Measurements from ENCODE around the gene KIAA2012.

KIAA2012 gene

DNA sequence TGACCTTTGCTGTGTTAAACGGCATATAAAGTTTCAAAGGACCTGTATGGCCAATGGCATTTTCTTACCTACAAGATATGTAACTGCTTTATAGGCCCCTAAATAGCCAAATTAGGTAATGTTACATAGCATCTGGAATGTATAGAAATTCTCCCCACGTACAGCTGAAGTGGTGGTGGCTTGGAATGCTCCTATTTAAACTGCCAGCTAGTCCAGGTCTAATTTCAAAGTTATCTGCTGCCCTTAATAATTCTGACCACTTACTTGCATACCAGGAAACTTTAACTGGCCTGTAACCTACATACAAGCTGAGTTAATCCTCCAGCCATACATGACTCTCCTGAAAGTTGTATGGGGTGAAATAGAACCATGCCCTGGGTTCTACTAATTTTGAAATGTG lies 1.3 kb downstream of the KIAA2012 start:
- TF ChIP-seq FOXM1 (IDR thresholded peaks at IDR 0.05; ENCODE audit: borderline replicate concordance, low read depth), result no peak

DNA sequence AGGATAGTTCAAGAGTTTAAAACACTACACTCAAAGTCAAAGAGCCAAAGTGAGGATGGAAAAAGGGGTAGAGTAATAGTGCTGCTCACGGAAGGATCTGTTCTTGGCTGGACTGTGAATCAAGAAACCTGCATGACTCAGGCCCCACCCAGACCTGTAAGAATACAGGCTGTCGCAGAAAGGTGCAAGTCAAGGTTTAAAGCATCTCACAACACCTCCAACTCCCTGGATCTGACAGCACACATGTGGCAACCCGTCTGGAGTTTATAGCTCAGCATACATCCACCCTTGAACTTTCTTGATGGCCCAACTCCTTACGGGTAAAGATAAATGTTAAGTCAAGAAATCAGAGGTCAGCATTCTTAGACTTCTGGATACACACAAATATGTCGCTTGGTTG lies 6.3 kb downstream of the KIAA2012 start:
- TF ChIP-seq CEBPB (IDR thresholded peaks at IDR 0.05) (no peak), CREB1 (IDR thresholded peaks at IDR 0.05; ENCODE audit: low read depth) (no peak), RAD21 (IDR thresholded peaks at IDR 0.05; ENCODE audit: low read depth) (no peak), YY1 (IDR thresholded peaks at IDR 0.05; ENCODE audit: low read depth) (no peak), TAF1 (IDR thresholded peaks at IDR 0.05; ENCODE audit: low read depth) (no peak)
- TF ChIP-seq, protein P1, sequence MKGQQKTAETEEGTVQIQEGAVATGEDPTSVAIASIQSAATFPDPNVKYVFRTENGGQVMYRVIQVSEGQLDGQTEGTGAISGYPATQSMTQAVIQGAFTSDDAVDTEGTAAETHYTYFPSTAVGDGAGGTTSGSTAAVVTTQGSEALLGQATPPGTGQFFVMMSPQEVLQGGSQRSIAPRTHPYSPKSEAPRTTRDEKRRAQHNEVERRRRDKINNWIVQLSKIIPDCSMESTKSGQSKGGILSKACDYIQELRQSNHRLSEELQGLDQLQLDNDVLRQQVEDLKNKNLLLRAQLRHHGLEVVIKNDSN (IDR thresholded peaks at IDR 0.05), result no peak

DNA sequence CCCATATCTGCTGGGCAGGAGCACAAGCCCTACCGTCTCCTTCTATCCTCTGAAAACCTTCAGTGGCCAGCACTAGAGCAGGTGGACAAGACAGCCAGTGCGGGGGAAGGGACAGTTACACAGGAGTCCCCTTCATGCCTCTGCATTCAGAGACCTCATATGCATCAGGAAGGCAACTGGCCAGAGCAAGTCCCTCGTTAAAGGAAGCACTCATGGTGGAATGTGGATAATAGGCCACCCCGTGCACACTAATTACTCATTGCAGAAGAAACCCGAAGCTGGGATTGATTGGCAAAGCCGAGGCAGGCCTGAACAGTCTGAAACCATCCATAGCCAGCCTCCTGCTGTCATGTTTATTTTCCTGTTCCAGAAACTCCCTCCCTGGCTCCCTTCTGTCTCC lies 11.2 kb downstream of the KIAA2012 start:
- TF ChIP-seq TEAD4 (IDR thresholded peaks at IDR 0.05) (0 out of 2 replicates have a peak, but pooled peaks have one; percentile 26), NFIC (IDR thresholded peaks at IDR 0.05) (no peak)

DNA sequence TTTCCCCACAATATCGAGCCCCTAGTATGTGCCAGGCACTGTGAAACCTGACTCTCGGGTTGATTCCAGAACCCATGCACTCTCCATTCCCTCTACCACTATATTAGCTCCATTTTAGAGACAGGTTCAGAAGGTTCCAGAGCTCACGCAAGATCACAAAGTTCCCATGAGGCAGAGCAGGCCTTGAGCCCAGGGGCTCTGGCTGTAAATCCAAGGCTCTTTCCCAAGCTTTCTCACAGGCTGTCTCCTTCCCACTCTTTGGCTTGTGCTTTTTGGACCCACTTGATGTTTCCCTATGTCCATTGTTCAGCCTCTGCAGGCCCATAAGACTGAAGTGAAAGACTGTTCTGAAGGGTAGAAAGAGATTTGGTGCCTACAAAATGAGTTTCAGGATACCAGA lies 15.7 kb downstream of the KIAA2012 start:
- TF ChIP-seq NFIC (IDR thresholded peaks at IDR 0.05), result no peak
- TF ChIP-seq FOXM1 (IDR thresholded peaks at IDR 0.05; ENCODE audit: borderline replicate concordance, low read depth), result no peak
- no peak for TF ChIP-seq YY1 (IDR thresholded peaks at IDR 0.05; ENCODE audit: low read depth)
- TF ChIP-seq TAF1 (IDR thresholded peaks at IDR 0.05; ENCODE audit: low read depth), result no peak
- TF ChIP-seq EGR1 (IDR thresholded peaks at IDR 0.05), result no peak
- TF ChIP-seq, protein P1 (IDR thresholded peaks at IDR 0.05), result no peak
- no peak for TF ChIP-seq EP300 (IDR thresholded peaks at IDR 0.05; ENCODE audit: borderline replicate concordance)
- no peak for TF ChIP-seq CREB1 (IDR thresholded peaks at IDR 0.05; ENCODE audit: low read depth)

DNA sequence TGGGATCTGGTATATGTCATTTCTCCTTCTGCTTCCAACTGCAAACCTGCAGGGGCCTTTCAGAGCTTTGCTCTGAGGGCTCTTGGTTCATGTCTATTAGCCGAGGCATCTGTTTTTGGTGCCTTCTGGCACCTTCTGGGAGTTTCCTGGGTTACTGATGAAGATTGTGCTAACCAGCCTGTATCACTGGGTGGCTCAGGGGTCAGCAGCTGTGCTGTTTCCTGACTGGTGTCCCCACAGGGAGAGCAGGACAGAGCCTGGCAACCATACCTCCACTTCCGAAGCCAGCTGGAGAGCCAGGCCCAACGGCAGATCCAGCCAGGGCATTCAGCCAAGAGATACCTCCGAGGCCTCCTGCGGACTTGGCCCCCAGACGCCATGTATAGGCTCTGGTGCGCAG lies 17.5 kb downstream of the KIAA2012 start:
- TF ChIP-seq ZBTB7A (IDR thresholded peaks at IDR 0.05; ENCODE audit: low read depth), result no peak
- TF ChIP-seq TAF1 (IDR thresholded peaks at IDR 0.05; ENCODE audit: low read depth), result no peak
- TF ChIP-seq CREB1 (IDR thresholded peaks at IDR 0.05; ENCODE audit: low read depth), result no peak
- no peak for TF ChIP-seq EP300 (IDR thresholded peaks at IDR 0.05; ENCODE audit: borderline replicate concordance)
- TF ChIP-seq, protein P1 (IDR thresholded peaks at IDR 0.05), result no peak

DNA sequence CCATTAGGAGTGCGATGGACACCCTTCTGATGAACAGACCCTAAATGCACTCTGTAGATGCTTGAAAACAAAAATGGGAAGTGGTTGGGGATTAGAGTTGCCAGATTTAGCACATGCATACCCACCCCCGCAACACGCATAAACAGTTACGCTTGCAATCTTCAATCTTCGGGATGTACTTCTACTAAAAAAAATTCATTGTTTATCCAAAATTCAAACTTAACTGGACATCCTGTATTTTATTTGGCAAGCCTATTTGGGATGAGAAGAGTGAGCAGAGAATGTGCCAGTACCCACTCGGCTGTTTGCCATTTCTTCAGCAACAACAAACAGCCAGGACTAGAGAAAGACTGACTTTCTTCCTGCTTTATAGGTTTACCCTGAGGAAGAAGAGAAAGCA lies 18.4 kb downstream of the KIAA2012 start:
- no peak for TF ChIP-seq FOXM1 (IDR thresholded peaks at IDR 0.05; ENCODE audit: borderline replicate concordance, low read depth)

DNA sequence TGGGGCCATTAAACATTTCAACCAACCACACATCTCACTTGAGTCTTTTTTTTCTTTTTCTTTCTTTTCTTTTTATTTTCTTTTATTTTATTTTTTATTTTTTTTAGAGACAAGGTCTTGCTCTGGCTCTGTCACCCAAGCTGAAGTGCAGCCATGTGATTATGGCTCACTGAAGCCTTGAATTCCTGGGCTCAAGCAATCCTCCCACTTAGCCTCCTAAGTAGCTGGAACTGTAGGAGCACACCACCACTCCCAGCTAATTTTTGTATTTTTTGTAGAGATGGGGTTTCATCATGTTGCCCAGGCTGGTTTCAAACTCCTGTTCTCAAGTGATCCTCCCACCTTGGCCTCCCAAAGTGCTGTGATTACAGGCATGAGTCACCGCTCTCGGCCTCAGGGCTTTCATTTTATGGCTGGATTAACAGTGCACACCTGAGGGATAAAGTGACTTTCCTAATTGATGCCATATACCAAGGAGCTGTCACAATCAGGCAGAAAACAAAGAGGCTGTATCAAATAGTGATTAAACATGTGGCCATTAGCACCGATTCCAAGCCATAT lies 21.5 kb downstream of the KIAA2012 start:
- TF ChIP-seq NFIC (IDR thresholded peaks at IDR 0.05), result no peak

DNA sequence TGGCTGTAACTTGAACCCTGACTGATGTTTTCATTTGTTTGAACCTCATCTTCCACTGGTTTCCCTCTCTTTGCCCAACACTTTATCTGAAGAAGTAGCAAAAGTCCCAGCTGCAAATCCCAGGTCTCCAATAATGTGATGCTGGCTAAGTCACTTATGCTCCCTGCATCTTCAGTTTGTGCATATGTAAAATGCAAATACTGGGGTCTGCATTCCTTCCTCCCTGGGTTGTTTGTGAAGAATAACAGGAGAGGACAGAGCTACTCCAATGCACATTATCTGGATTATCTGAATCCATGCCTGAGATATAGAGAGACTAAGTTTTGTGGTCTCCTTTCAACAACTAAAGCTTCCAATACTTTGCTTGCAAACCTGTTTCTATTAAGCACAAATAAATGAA lies 22.2 kb downstream of the KIAA2012 start:
- TF ChIP-seq, protein P2, sequence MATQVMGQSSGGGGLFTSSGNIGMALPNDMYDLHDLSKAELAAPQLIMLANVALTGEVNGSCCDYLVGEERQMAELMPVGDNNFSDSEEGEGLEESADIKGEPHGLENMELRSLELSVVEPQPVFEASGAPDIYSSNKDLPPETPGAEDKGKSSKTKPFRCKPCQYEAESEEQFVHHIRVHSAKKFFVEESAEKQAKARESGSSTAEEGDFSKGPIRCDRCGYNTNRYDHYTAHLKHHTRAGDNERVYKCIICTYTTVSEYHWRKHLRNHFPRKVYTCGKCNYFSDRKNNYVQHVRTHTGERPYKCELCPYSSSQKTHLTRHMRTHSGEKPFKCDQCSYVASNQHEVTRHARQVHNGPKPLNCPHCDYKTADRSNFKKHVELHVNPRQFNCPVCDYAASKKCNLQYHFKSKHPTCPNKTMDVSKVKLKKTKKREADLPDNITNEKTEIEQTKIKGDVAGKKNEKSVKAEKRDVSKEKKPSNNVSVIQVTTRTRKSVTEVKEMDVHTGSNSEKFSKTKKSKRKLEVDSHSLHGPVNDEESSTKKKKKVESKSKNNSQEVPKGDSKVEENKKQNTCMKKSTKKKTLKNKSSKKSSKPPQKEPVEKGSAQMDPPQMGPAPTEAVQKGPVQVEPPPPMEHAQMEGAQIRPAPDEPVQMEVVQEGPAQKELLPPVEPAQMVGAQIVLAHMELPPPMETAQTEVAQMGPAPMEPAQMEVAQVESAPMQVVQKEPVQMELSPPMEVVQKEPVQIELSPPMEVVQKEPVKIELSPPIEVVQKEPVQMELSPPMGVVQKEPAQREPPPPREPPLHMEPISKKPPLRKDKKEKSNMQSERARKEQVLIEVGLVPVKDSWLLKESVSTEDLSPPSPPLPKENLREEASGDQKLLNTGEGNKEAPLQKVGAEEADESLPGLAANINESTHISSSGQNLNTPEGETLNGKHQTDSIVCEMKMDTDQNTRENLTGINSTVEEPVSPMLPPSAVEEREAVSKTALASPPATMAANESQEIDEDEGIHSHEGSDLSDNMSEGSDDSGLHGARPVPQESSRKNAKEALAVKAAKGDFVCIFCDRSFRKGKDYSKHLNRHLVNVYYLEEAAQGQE (IDR thresholded peaks at IDR 0.05; ENCODE audit: low read depth), result no peak
- TF ChIP-seq ZBTB7A (IDR thresholded peaks at IDR 0.05; ENCODE audit: low read depth) (no peak), CREB1 (IDR thresholded peaks at IDR 0.05; ENCODE audit: low read depth) (no peak), TCF12 (IDR thresholded peaks at IDR 0.05; ENCODE audit: low read depth) (no peak), TAF1 (IDR thresholded peaks at IDR 0.05; ENCODE audit: low read depth) (no peak), YY1 (IDR thresholded peaks at IDR 0.05; ENCODE audit: low read depth) (no peak), EP300 (IDR thresholded peaks at IDR 0.05; ENCODE audit: borderline replicate concordance) (no peak), FOXM1 (IDR thresholded peaks at IDR 0.05; ENCODE audit: borderline replicate concordance, low read depth) (no peak), RAD21 (IDR thresholded peaks at IDR 0.05; ENCODE audit: low read depth) (no peak), NFIC (IDR thresholded peaks at IDR 0.05) (no peak), EGR1 (IDR thresholded peaks at IDR 0.05) (no peak), TEAD4 (IDR thresholded peaks at IDR 0.05) (no peak)
- TF ChIP-seq, protein P1 (IDR thresholded peaks at IDR 0.05), result no peak

DNA sequence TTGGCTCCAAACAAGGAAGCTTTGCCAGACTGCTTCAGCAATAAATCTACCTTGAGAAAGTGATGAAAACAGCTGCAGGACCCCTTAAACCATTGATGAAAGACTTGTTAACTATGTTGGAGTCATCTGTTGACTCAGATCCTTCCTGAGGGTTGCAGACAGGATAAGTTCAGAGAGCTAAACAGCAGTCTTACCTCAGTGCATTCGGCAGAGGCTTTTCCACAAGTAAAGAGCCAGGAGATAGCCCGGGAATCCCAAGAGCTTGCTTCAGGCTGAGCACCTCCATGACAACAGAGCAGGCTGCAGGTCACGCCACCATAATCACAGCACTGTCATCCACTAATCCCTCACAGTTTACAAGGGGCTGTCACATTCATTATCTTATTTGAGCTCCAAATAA lies 23.7 kb downstream of the KIAA2012 start:
- no peak for TF ChIP-seq RAD21 (IDR thresholded peaks at IDR 0.05; ENCODE audit: low read depth)
- TF ChIP-seq EP300 (IDR thresholded peaks at IDR 0.05; ENCODE audit: borderline replicate concordance), result no peak
- TF ChIP-seq EGR1 (IDR thresholded peaks at IDR 0.05), result no peak
- no peak for TF ChIP-seq TEAD4 (IDR thresholded peaks at IDR 0.05)
- TF ChIP-seq CREB1 (IDR thresholded peaks at IDR 0.05; ENCODE audit: low read depth), result no peak
- TF ChIP-seq, protein P2 (IDR thresholded peaks at IDR 0.05; ENCODE audit: low read depth), result no peak
- TF ChIP-seq YY1 (IDR thresholded peaks at IDR 0.05; ENCODE audit: low read depth), result no peak
- no peak for TF ChIP-seq NFIC (IDR thresholded peaks at IDR 0.05)
- no peak for TF ChIP-seq TCF12 (IDR thresholded peaks at IDR 0.05; ENCODE audit: low read depth)
